Neuronal stem cell (in vitro differentiated cells): ENCODE results near the gene VIL1.

Experiments
- DNase-seq: peaks from one replicate; pipeline ENCODE4 v3.0.0-alpha.2; 2013; ENCODE audit warnings: low spot score
- H2AFZ ChIP-seq: one replicate; pipeline ENCODE4 v1.6.1; 2013; ENCODE audit warnings: mild to moderate bottlenecking, low read length, inconsistent platforms
- H2AK5ac ChIP-seq: 2 replicates; pipeline ENCODE4 v1.6.1; 2013; ENCODE audit warnings: low read depth, mild to moderate bottlenecking, inconsistent platforms, low read length, moderate library complexity, mixed read lengths
- H2BK120ac ChIP-seq: 2 replicates; pipeline ENCODE4 v1.6.1; 2013; ENCODE audit warnings: low read depth, mild to moderate bottlenecking, inconsistent platforms, low read length, moderate library complexity, mixed read lengths
- H2BK12ac ChIP-seq: one replicate; pipeline ENCODE4 v1.6.1; 2013; ENCODE audit warnings: low read length, inconsistent platforms
- H2BK15ac ChIP-seq: 2 replicates; pipeline ENCODE4 v1.6.1; 2013; ENCODE audit warnings: mild to moderate bottlenecking, low read length, inconsistent platforms, mixed read lengths
- H2BK5ac ChIP-seq: one replicate; pipeline ENCODE4 v1.6.1; 2013; ENCODE audit warnings: inconsistent platforms, mild to moderate bottlenecking, low read length, moderate library complexity
- H3K14ac ChIP-seq: one replicate; pipeline ENCODE4 v1.6.1; 2013; ENCODE audit warnings: low read length, inconsistent platforms
- H3K18ac ChIP-seq: 2 replicates; pipeline ENCODE4 v1.6.1; 2013; ENCODE audit warnings: low read length, inconsistent platforms
- H3K23ac ChIP-seq: 2 replicates; pipeline ENCODE4 v1.6.1; 2013; ENCODE audit warnings: low read depth, mild to moderate bottlenecking, mixed read lengths, low read length, inconsistent platforms; ENCODE audit not compliant: poor library complexity
- H3K27ac ChIP-seq: replicated peaks from 3 replicates; pipeline ENCODE4 v1.5.1; 2013; ENCODE audit warnings: low read length, inconsistent platforms
- H3K27me3 ChIP-seq, 3 experiments: 2 replicates each; pipeline ENCODE4 v1.6.1; 2013; ENCODE audit warnings: low read length in 3 of 3, mild to moderate bottlenecking in 2 of 3, inconsistent platforms in 1 of 3, low read depth in 1 of 3, mixed read lengths in 1 of 3, moderate library complexity in 1 of 3; ENCODE audit not compliant: control insufficient read depth in 3 of 3, insufficient read depth in 3 of 3
- H3K36me3 ChIP-seq, 2 donors: replicated peaks in 1 of 2; 2 replicates each; pipeline ENCODE4 v1.6.1; 2013; ENCODE audit warnings: low read length in 2 of 2; ENCODE audit not compliant: control insufficient read depth in 2 of 2, insufficient read depth in 2 of 2
- H3K4ac ChIP-seq: 2 replicates; pipeline ENCODE4 v1.6.1; 2013; ENCODE audit warnings: inconsistent platforms, mild to moderate bottlenecking, low read length, moderate library complexity
- H3K4me1 ChIP-seq, 2 donors: 1 replicate in 1 of 2; 2 replicates in 1 of 2; pipeline ENCODE4 v1.6.1; 2013; ENCODE audit warnings: low read length in 2 of 2, low read depth in 1 of 2; ENCODE audit not compliant: control insufficient read depth in 2 of 2, insufficient read depth in 1 of 2
- H3K4me2 ChIP-seq: one replicate; pipeline ENCODE4 v1.6.1; 2013; ENCODE audit warnings: mild to moderate bottlenecking, low read length, inconsistent platforms; ENCODE audit not compliant: insufficient read depth, poor library complexity, severe bottlenecking
- H3K4me3 ChIP-seq, 2 donors: 2 replicates each; pipeline ENCODE4 v1.5.1; 2013; ENCODE audit warnings: low read length in 2 of 2, mild to moderate bottlenecking in 2 of 2, inconsistent platforms in 1 of 2, moderate library complexity in 1 of 2
- H3K79me1 ChIP-seq: one replicate; pipeline ENCODE4 v1.6.1; 2013; ENCODE audit warnings: low read depth, mild to moderate bottlenecking, inconsistent platforms, low read length, moderate library complexity
- H3K9ac ChIP-seq: one replicate; pipeline ENCODE4 v1.6.1; 2013; ENCODE audit warnings: mild to moderate bottlenecking, low read depth, low read length, inconsistent platforms; ENCODE audit not compliant: poor library complexity
- H3K9me3 ChIP-seq, 2 donors: replicated peaks in 1 of 2; 2 replicates each; pipeline versions ENCODE3 to v1.6.1; 2013; ENCODE audit warnings: low read length in 2 of 2, mild to moderate bottlenecking in 2 of 2, inconsistent platforms in 1 of 2, low read depth in 1 of 2, mixed read lengths in 1 of 2, moderate library complexity in 1 of 2; ENCODE audit not compliant: control insufficient read depth in 2 of 2, insufficient read depth in 1 of 2
- H4K8ac ChIP-seq: one replicate; pipeline ENCODE4 v1.6.1; 2013; ENCODE audit warnings: low read depth, mild to moderate bottlenecking, inconsistent platforms, low read length, moderate library complexity
- H4K91ac ChIP-seq: one replicate; pipeline ENCODE4 v1.6.1; 2013; ENCODE audit warnings: low read length, low read depth, mild to moderate bottlenecking, inconsistent platforms; ENCODE audit not compliant: poor library complexity
- WGBS, 2 donors: extraction: QIAGEN DNeasy Blood & Tissue Kit; methylation state at CpG; one replicate each; pipeline ENCODE4 v1.1.7; 2013; ENCODE audit warnings: missing lambda C conversion rate in 2 of 2, mixed read lengths in 1 of 2; ENCODE audit not compliant: insufficient read length in 2 of 2, insufficient replicate concordance in 1 of 2; ENCODE audit errors: extremely low coverage in 2 of 2; 5-methylcytosine and 5-hydroxymethylcytosine counted together

VIL1 gene

GRCh38 chr2:218387369-218388194 lies 31.3 kb upstream of the VIL1 start:
- Histone ChIP-seq H3K4me2 (peak overlapping the region; percentile 73), H3K79me1 (no peaks in the 10 kb centered on the region), H3K4ac (no peak overlapping the region), H3K27ac (no peak overlapping the region), H2BK12ac (peak overlapping the region; percentile 98), H3K36me3 (no peaks in the 10 kb centered on the region), H3K4me3 (peak overlapping the region in 1 of 2 donors; percentile 71), H3K14ac (no peak overlapping the region), H3K9ac (peak overlapping the region; percentile 77), H4K91ac (no peak overlapping the region), H2BK120ac (no peak overlapping the region), H4K8ac (peak overlapping the region; percentile 100), H3K18ac (peak overlapping the region; percentile 97), H3K9me3 (no peaks in the 10 kb centered on the region), H2BK5ac (no peak overlapping the region), H3K4me1 (peaks cover 0 to 1% of the 10 kb centered on the region in 2 donors), H3K23ac (peak overlapping the region; percentile 85), H3K27me3 (peaks cover 0 to 43% (median 13%) of the 10 kb centered on the region in 3 experiments), H2AK5ac (no peak overlapping the region), H2AFZ (peak overlapping the region; percentile 54), H2BK15ac (no peak overlapping the region)
- no CpG with 5 or more reads among the region's 38 CpGs for WGBS, 2 donors
- DNase-seq, result no peak

- Histone ChIP-seq H2AFZ (no peak overlapping the region), H3K23ac (no peak overlapping the region), H3K27me3 (peaks cover 0 to 40% (median 13%) of the 10 kb centered on the region in 3 experiments), H3K14ac (no peak overlapping the region), H3K9ac (no peak overlapping the region), H3K4ac (no peak overlapping the region), H2BK5ac (no peak overlapping the region), H3K27ac (no peak overlapping the region), H3K4me1 (peaks cover 0 to 4% of the 10 kb centered on the region in 2 donors), H2AK5ac (peak overlapping the region; percentile 78), H3K79me1 (no peaks in the 10 kb centered on the region), H3K18ac (no peak overlapping the region), H4K91ac (no peak overlapping the region), H3K4me2 (no peak overlapping the region), H2BK12ac (no peak overlapping the region), H3K9me3 (no peaks in the 10 kb centered on the region), H2BK120ac (peak overlapping the region; percentile 39), H4K8ac (no peak overlapping the region), H3K36me3 (no peaks in the 10 kb centered on the region), H3K4me3 (no peak overlapping the region), H2BK15ac (peak overlapping the region; percentile 28)
- WGBS, 2 donors, result no CpG with 5 or more reads among the region's 17 CpGs
- no peak for DNase-seq
Observed at GRCh38 chr2:218389333-218390150, 29.4 kb upstream of the VIL1 start.

DNA sequence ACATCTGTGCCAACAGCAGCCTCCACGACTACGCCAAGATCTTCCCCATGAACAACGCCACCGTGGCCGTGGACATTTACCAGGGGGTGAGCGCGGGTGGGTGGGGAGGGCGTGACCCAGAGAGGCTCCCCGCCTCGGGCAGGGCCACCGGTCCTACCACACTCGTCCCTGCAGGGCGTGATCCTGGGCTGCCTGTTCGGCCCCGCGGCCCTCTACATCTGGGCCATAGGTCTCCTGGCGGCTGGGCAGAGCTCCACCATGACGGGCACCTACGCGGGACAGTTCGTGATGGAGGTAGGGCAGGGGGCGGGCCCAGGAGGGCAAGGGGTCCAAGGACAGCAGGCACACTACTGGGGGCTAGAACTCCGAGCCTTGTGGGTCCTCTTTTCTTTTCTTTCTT lies 27.7 kb upstream of the VIL1 start:
- peaks cover 0 to 43% (median 17%) of the 10 kb centered on the region in 3 experiments for H3K27me3 ChIP-seq
- H3K14ac ChIP-seq, result peak overlapping the region; percentile 57
- H3K79me1 ChIP-seq, result peaks cover 2% of the 10 kb centered on the region
- H3K9me3 ChIP-seq, result peaks cover 0 to 3% of the 10 kb centered on the region in 2 donors
- H2BK5ac ChIP-seq, result no peak overlapping the region
- no peak overlapping the region for H2AFZ ChIP-seq
- no peak overlapping the region for H2BK120ac ChIP-seq
- H3K18ac ChIP-seq, result no peak overlapping the region
- H3K4me3 ChIP-seq, result no peak overlapping the region
- no peak overlapping the region for H3K9ac ChIP-seq
- no peaks in the 10 kb centered on the region for H3K36me3 ChIP-seq
- WGBS, 2 donors, result no CpG with 5 or more reads among the region's 23 CpGs
- peak overlapping the region; percentile 56 for H3K4ac ChIP-seq
- no peak overlapping the region for H3K27ac ChIP-seq
- H4K8ac ChIP-seq, result no peak overlapping the region
- no peak overlapping the region for H3K4me2 ChIP-seq
- peak overlapping the region; percentile 64 for H2AK5ac ChIP-seq
- DNase-seq, result no peak
- H3K23ac ChIP-seq, result no peak overlapping the region
- peak overlapping the region; percentile 68 for H2BK15ac ChIP-seq
- no peak overlapping the region for H2BK12ac ChIP-seq
- H3K4me1 ChIP-seq, result peaks cover 0 to 9% of the 10 kb centered on the region in 2 donors
- H4K91ac ChIP-seq, result no peak overlapping the region

GRCh38 chr2:218392459-218392858 lies 26.5 kb upstream of the VIL1 start:
- Histone ChIP-seq H2AFZ (no peak overlapping the region), H2BK15ac (no peak overlapping the region), H3K18ac (no peak overlapping the region), H3K27ac (no peak overlapping the region), H2BK5ac (no peak overlapping the region), H2BK120ac (no peak overlapping the region), H3K36me3 (no peaks in the 10 kb centered on the region), H4K8ac (no peak overlapping the region), H3K9ac (no peak overlapping the region), H3K14ac (no peak overlapping the region), H4K91ac (no peak overlapping the region), H3K79me1 (peaks cover 2% of the 10 kb centered on the region), H3K4ac (no peak overlapping the region), H2BK12ac (no peak overlapping the region), H3K4me2 (no peak overlapping the region), H3K27me3 (peaks cover 6 to 42% (median 18%) of the 10 kb centered on the region in 3 experiments), H3K9me3 (peaks cover 0 to 3% of the 10 kb centered on the region in 2 donors), H3K4me3 (no peak overlapping the region), H3K23ac (no peak overlapping the region), H3K4me1 (peaks cover 10 to 17% of the 10 kb centered on the region in 2 donors), H2AK5ac (no peak overlapping the region)
- no peak for DNase-seq
- no CpG with 5 or more reads among the region's 5 CpGs for WGBS, 2 donors
